Measurements from ENCODE around the gene ANGPTL1.

Gene ANGPTL1, protein sequence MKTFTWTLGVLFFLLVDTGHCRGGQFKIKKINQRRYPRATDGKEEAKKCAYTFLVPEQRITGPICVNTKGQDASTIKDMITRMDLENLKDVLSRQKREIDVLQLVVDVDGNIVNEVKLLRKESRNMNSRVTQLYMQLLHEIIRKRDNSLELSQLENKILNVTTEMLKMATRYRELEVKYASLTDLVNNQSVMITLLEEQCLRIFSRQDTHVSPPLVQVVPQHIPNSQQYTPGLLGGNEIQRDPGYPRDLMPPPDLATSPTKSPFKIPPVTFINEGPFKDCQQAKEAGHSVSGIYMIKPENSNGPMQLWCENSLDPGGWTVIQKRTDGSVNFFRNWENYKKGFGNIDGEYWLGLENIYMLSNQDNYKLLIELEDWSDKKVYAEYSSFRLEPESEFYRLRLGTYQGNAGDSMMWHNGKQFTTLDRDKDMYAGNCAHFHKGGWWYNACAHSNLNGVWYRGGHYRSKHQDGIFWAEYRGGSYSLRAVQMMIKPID

DNA sequence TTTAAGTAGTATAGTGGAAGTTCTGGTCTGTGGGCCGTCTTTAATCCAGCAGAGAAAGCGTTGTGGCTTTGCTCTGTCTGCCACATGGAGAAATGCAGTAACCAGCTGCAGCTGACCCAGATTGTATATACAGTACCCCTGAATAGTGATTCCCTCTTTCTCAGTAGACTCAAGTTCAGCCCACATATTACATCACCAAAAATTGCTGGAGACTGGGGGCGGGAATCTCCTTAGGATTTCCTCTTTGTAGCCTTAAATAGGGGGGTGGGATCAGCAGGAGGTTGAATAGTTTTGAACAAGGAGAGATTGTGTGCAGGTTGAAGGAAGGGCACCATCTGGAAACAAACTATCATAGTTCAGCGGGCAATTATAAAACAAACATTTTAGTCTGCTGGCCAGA is at the start of gene ANGPTL1:
Gene ANGPTL1, minus strand, starts transcription at position 134 of the 400 bp plus-strand sequence. CDS start 5,301 bp downstream, outside the sequence.
- no peak for DNase-seq (ENCODE audit: low read depth)

DNA sequence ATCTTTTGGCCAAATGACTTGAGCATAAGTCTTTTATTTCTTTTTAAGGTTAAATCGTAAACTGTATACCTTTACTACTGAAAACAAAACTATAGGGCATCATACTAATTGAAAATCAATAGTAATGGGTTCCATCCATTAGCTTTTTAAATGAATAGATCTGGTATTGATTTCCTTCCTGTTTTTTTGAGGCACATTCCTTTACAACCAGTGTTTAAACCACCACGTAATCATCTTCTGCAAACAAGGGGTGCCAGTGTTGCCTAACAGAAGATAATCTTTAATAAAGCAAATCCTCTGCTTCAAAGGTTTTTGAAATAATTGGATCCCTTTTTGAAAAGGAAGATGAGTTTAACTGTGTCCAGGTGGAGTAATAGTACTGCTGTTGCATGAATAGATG is 48.7 kb upstream of the ANGPTL1 start:
- no peak for DNase-seq (ENCODE audit: low read depth)

DNA sequence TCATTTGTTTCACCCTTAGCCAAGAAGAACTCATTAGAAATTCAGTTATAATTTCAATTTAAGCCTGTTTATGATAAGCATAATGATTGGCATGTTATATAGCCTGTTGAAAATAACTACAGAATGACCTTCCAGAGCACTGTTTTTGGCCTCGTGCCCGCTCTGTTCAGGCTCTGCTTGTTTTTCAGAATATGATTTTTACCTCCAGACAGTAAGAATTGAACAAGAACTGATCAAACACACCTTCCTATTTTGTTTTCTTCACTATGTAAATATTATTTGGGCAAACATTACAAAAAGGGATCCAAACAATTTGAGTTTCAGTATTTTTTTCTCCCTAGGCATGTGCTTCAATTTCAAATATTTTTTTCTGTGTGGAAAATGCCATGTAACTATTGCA is 48.1 kb upstream of the ANGPTL1 start:
- no peak for DNase-seq (ENCODE audit: low read depth)

DNA sequence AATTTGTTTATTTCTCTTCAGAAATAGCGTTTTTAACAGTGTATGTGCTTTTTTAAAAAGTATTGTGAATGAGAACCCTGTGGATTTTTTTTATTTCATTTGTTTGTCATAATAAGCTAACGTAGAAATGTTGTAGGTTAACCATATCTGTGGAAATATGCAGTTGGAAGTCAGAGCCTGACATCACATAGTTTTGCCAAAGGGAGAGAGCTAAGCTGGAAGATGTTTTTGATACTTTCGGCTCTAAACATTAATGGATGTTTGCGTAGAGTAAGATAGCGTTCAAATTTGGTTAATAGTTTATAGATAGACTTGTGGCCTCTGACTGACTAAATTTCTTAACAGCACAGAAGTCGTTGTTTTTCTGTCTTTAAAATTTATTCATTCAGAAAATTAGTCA is 47.4 kb upstream of the ANGPTL1 start:
- no peak for DNase-seq (ENCODE audit: low read depth)

DNA sequence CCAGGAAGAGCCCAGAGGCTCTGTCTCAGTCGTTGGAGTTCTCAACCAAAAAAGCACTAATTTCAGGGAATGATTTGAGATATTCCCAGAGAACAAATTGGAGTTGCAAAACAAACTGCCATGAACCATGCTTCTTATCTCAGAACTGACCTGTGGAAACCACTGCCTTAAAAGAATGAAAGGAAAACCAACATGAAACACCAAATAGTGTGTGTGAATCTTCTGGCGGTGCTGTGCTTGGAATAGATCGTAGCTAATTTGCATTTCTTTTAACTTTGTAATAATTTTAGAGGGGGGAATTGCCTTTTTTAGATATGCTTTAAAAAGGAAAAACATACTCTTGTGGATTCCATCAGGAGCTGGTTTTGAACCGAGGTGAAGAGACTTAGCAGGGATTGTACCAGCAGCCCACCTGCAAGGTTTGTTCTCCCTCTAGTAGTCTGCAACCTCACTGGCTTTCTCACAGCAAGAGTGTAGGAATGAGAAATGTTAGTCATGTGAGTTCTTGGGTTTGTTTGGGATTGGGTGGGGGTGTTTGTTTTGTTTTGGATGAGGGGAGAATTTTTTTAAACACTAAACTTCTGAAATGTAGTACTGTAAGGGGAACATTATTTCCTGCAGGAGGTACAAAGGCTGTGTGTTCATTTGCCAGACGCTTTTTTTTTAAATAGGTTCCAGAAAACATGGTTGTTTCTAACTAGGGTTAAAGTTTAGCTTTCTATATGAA is 45.7 kb upstream of the ANGPTL1 start:
- no peak for DNase-seq (ENCODE audit: low read depth)

DNA sequence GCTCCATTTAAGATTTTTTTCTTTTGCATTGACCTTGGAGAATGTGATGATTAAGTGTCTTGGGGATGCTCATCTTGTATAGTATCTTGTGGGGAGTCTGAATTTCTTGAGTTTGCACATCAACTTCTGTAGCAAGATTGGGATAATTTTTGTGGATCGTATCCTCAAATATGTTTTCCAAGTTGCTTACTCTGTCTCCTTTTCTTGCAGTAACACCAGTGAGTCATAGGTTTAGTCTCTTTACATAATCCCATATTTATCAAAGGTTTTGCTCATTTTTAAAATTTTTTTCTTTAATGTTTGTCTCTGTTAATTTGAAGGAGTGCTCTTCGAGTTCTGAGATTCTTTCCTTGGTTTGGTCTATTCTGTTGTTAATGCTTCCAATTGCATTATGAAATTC is 41.7 kb upstream of the ANGPTL1 start:
- no peak for DNase-seq (ENCODE audit: low read depth)

DNA sequence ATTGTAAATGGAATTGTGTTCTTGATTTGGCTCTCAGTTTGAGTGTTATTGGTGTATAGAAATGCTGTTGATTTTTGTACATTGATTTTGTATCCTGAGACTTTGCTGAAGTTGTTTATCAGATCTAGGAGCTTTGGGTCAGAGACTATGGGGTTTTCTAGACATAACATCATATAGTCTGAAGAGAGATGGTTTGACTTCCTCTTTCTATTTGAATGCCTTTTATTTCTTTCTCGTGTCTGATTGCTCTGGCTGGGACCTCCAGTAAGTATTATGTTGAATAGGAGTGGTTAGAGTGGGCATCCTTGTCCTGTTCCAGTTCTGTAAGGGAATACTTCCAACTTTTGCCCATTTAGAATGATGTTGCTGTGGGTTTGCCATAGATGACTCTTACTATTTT is 39.1 kb upstream of the ANGPTL1 start:
- no peak for DNase-seq (ENCODE audit: low read depth)

DNA sequence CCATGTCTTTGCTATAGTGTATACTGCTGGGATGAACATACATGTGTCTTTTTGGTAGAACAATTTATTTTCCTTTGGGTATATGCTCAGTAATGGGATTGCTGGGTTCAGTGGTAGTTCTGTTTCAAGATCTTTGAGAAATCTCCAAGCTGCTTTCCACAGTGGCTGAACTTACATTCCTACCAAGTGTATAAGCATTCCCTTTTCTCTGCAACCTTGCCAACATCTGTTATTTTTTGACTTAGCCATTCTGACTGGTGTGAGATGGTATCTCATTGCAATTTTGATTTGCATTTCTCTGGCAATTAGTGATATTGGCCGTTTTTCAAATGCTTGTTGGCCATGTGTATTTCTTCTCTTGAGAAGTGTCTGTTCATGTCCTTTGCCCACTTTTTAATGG is 37.5 kb upstream of the ANGPTL1 start:
- no peak for DNase-seq (ENCODE audit: low read depth)

DNA sequence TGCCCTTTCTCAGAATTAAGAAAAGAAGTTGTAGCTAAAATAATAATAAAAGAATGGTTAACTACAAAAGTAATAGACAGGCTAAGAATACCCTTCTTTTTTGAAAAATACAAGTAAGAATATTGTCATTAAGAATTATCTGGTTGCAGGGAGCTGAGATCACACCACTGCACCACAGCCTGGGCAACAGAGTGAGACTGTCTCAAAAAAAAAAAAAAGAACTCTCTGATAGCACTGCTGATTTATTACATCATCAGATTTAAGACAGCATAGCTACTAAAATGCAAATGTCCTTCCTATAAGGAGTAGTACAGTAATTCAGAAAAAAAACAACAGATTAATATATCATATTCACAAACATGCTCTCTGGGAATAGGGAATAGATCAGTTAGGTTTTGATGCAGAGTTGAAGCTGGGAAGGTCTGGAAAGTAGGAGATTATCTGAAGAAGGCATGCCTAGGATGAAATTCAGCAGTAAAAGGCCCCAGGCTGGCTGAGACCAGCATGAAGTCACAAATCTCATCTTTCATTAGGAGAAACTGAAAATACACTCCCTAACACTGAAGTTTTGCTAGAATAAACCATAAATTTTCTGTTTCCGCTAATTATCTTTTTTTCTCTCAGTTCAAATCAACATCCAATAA is 30.7 kb upstream of the ANGPTL1 start:
- DNase-seq (ENCODE audit: low read depth) = no peak

DNA sequence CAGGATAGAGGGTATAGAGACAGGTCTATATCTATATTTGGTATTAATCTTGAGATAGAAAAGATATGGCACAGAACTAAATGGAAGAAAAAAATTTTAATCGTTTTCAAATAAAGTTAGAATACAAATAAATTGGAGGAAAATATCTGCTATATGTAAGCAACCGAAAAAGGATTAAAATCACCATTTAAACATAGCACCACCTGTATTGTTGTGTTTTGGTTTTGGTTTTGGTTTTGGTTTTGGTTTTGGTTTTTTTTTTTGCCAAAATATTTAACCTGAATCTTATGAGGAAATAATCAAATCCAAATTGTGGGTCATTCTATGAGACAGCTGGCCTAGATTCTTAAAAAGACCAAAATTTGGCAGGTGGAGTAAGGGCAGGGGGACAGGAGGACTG is 28.5 kb upstream of the ANGPTL1 start:
- no peak for DNase-seq (ENCODE audit: low read depth)

DNA sequence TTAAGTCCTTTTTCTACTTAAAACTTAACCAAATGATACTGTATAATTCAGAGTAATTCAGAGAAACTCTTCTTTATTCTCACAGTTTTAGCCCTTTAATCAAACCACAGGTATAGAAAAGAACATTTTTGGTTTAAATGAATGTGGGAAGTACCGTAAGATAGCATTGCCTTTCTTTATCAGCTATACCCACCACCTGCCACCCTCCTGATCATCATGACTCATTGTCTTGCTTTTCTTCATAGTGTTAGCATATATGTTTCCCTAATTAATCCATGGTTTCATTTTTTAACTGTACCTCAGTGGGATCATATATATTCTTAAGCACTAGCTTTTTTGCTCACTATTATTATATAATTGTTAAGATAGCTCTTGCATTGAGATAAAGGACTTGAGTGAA is 27.5 kb upstream of the ANGPTL1 start:
- no peak for DNase-seq (ENCODE audit: low read depth)

DNA sequence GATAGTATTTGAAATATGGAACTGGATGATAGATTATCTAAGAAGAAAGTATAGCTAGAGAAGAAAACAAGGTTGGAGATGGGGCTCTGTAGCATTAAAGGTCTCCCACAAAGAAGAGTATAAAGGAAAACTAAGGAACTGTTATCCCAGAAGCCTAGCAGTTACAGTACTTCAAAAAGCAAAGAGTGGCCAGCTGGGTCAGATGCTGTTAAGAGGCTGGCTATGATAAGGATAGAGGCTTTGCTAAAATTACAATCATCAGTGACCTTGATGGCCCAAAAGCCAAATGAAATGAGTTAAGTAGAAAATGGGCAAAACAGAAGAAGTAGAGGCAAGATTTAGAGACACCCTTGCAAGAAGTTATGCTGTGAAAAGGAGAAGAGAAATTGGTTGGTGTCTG is 25.1 kb upstream of the ANGPTL1 start:
- DNase-seq (ENCODE audit: low read depth) = no peak

DNA sequence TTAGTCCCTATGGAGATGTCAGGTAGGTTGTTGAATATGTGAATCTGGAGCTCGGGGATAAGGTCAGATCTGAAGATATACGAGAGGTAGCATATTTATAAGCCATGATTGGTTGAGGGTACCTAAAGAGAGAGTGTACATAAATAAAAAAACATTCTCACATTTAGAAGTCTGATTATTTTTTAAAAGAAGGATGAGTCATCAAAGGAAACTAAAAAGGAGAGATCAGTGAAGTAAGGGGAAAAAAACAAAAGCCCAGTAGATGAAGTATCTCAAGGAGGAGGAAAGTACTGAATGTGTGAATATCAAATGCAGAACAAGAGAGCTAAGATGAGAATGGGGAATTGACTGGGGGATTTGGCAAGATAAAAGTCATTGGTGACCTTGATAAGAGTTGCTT is 15.7 kb upstream of the ANGPTL1 start:
- no peak for DNase-seq (ENCODE audit: low read depth)

DNA sequence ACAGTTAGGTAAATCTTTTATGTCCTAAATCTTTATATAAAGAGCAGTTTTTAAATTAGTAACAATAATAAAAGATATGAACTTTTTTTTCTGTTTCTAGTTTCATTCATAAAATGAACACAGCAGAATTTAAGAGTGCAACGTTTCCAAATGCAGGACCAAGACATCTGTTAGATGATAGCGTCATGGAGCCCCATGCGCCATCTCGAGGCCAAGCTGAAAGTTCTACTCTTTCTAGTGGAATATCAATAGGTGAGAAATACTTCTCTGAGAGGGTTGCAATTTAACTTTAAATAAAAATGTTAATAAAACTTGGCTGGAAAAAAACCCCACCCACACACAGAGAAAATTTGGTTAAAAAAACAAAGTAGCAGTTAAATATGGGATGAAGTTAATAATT is 15.0 kb upstream of the ANGPTL1 start:
- DNase-seq (ENCODE audit: low read depth) = no peak

DNA sequence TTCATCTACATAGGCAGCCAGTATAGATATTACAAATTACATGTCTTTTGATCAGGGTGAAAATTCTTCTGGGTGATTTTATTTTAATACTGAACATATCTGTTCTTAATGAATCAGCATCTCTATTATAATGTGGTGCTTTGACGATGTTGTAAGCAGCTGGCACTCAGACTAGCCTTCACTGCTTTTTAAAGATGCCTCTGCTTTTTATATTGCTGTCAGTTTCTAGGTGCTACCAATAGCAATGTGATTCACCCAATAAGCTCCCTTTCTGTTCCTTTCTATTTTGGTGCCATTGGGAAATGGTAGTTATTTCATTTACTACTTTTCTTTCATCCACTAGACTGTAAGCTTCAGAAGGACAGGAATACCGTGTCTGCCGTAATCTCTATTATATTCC is 11.1 kb upstream of the ANGPTL1 start:
- no peak for DNase-seq (ENCODE audit: low read depth)

DNA sequence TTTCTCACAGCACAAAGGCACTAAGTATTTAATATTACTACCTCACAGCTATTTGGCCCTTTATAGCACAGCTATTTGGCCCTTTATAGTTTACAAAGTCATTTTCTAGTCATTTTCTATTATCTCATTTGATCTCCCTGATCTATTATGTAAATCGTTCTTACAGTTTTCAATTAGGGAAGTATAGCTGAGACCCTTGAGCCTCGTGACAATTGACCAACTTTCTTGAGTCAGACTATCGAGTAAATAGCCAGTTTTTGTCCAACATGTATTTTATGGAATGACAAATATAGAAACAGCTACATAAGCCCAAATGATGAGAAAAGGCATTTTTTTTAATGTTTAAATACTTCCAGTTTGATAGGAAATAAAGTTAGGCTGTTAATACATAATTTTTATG is 7.0 kb upstream of the ANGPTL1 start:
- no peak for DNase-seq (ENCODE audit: low read depth)

DNA sequence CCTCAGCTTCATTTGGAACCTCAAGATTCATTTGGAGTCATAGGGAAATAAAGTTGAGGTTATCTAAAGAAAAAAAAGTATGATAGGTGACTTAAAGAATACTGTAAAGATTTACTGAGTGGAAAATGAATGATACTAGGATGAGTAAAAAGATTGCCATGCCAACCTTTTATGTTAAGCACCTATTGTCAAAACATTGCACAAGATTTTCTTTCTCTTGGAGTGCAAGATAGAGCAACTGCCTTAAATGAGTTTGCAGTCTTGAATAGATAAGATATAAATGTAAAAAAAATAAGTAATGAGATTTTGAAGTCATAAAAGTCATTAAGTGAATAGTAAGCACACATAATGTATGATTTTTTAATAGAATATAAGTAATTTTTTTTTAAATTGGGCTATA is 5.1 kb upstream of the ANGPTL1 start:
- no peak for DNase-seq (ENCODE audit: low read depth)

DNA sequence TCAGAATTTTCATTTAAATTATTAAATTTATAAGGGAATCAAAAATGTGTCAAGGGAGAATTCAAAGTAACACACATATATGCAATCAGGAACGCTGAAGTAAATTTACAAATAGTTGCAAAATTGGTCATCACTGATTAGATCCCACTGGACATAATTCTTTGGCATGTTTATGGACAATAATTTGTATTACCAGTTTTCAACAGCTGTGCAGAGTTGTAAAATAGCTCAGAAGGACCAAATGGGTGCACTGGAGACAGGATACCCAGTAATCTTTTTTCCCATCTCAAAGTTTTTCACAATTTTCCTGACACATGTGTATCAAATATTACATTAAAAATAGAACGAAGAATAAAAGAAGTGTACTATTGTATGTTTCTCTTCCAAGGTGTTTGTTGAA is 4.1 kb upstream of the ANGPTL1 start:
- DNase-seq (ENCODE audit: low read depth) = no peak

DNA sequence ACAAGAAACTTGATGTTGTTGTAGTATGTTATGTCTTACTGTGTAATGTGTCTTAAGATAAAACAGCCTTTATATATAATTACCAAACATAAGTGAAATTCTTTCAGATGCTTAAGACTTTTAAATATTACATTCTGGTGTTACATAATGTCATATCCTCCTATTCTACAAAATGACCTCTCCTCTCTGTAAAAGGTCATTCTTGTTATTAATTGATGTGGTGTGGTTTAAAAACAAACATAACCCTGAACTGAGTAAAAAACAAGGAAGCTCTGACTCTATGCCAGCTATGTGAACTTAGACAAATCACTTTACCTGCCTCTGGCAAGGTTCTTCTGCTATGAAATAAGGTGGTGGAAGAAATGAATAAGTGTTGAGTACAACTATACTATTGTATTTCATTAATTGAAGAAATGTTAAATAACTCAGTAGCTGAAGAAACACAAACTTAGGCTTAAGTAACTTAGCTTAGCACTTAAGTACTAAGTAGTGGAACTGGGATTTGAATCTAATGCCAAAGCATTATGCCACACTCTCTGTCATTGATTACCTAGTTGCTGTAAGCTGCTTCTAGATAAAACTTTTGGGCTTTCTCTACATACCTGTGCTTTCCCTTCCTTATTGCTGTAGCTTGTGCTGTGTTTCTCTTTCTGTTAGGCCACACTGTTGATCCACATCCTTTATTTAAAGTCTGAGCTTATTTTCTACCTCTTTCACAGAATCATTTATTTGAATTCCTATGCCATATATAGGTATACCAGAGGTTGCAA is 859 bp upstream of the ANGPTL1 start:
- DNase-seq (ENCODE audit: low read depth) = no peak

DNA sequence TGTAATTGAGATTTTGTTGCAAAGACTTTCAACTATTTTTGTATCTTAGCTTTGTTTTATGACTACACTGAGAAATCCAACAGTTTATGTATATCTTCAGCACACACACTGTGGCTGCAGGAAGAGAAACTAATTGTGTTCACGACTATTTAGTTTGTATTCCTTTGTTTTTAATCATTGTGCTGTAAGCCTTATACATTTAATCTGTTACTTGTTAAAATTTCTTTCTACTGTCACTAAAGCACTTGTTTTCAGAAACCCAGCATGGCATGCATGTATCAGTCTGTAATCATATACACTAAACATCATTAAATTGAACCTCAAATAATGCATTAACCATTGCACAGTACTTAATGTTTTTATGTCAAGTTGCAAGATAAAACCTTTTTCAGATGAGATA is 656 bp downstream of the ANGPTL1 start:
- DNase-seq (ENCODE audit: low read depth) = no peak

DNA sequence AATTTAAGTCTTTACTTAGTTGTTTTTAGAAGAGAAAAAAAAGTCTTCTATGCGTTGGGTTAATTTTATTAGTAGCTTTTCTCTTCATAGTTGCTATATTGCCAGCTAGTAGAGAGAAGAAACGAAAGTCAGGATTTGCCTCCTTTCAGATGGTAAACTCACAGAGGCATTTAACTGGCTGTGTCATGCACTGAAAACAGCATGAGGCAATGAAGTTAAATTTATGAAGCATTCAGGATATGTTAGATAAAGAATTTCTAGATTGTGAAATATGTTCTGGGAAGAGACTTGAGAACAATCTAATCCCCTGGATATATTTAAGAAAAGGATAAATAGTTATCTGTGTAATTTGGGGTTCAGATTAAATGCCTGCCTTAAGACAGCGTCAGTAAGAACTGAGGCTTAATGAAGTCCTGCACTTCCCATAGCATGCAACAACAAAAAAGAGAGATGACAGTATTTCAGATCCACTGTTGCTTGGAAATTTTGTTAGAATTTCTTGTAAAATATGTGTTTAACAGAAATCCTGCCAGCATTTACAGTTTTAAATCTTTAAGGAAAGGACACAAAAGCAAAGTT is 1.7 kb downstream of the ANGPTL1 start:
- DNase-seq (ENCODE audit: low read depth) = no peak

DNA sequence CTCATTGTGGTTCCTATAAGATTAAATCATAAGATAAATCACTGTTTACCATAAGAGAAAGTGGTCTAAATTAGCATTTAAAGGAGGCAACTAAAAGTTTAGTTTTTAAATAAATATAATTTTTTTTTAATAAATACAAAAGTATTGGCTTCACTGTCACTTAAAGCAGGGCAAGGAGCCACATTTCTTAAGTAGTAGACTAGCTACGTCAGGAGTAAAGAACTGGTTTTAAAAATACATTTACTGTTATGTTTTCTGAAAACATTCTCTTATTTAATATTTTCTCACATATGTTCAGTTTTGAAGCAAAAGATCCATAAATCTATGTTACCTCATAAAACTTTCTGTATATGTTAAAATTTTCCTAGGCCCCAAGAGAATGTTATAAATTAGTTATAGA is 2.2 kb downstream of the ANGPTL1 start:
- DNase-seq (ENCODE audit: low read depth) = no peak

Measured in activated T-helper 9 cell treated with anti-CD3 and anti-CD28 coated beads, Interleukin-2, amount 50 U/mL, for 16 hours (primary cell).